A673 (cell line): ENCODE data around the gene CEP41. TPM values are rescaled to one million over a fixed set of nuclear protein-coding genes. Genes with fewer than 3 reads are reported as not detected.

Experiments used
- BruUV-seq: library from RNA; stranded (reverse); fragments of 400-500 nt; replicated peaks from 2 replicates; lab custom pipeline; 2021; lab: Mats Ljungman, UMichigan
- CTCF ChIA-PET: fragments of 300-600 bp; sonication (Branson Sonifier 250); formaldehyde crosslinking; loops from one replicate; lab custom pipeline; 2022; ENCODE audit warnings: antibody characterized with exemption; lab: Charles Lee
- POLR2A ChIA-PET: fragments of 300-600 bp; sonication (Branson Sonifier 250); formaldehyde crosslinking; loops from one replicate; lab custom pipeline; 2022; ENCODE audit warnings: antibody characterized with exemption; ENCODE audit not compliant: low non-redundant PET; lab: Charles Lee
- DNase-seq: peaks from one replicate; pipeline ENCODE4 v3.0.0-alpha.2; 2015; ENCODE audit warnings: low spot score
- H3K27ac ChIP-seq: fragments of 200-600 bp; sonication (generic); 2 replicates; pipeline ENCODE4 v1.5.1; 2016; ENCODE audit warnings: mixed run types, low read depth, mild to moderate bottlenecking, mixed read lengths, antibody characterized with exemption, low read length; ENCODE audit not compliant: poor library complexity, severe bottlenecking
- H3K27me3 ChIP-seq: fragments of 200-600 bp; sonication (generic); replicated peaks from 2 replicates; pipeline ENCODE4 v1.6.1; 2017; ENCODE audit warnings: mixed run types, low read depth, mild to moderate bottlenecking, mixed read lengths, antibody characterized with exemption, low read length; ENCODE audit not compliant: insufficient read depth, poor library complexity
- H3K36me3 ChIP-seq: fragments of 200-600 bp; sonication (generic); 2 replicates; pipeline ENCODE4 v1.6.1; 2016; ENCODE audit warnings: mixed run types, mild to moderate bottlenecking, mixed read lengths, antibody characterized with exemption, low read length; ENCODE audit not compliant: insufficient read depth, poor library complexity, severe bottlenecking
- H3K4me1 ChIP-seq: fragments of 200-600 bp; sonication (generic); 2 replicates; pipeline ENCODE4 v1.6.1; 2017; ENCODE audit warnings: mixed run types, mild to moderate bottlenecking, mixed read lengths, antibody characterized with exemption, low read length; ENCODE audit not compliant: insufficient read depth, poor library complexity, severe bottlenecking
- H3K4me3 ChIP-seq: fragments of 200-600 bp; sonication (generic); 2 replicates; pipeline ENCODE4 v1.5.1; 2016; ENCODE audit warnings: low read depth, mixed run types, mild to moderate bottlenecking, mixed read lengths, low read length; ENCODE audit not compliant: poor library complexity, severe bottlenecking
- H3K9me3 ChIP-seq: fragments of 200-600 bp; sonication (generic); 2 replicates; pipeline ENCODE4 v1.6.1; 2016; ENCODE audit warnings: mixed run types, low read depth, mild to moderate bottlenecking, mixed read lengths, antibody characterized with exemption, low read length; ENCODE audit not compliant: poor library complexity, severe bottlenecking
- CTCF ChIP-seq: fragments of 300-800, 200-600 bp; sonication (generic); conservative IDR thresholded peaks from 2 replicates; pipeline ENCODE4 v1.5.1; 2017; ENCODE audit warnings: low read depth, mild to moderate bottlenecking, antibody characterized with exemption, low read length, moderate library complexity, mixed read lengths
- EZH2 ChIP-seq: fragments of 200-600 bp; sonication (generic); IDR thresholded peaks from 2 replicates; pipeline ENCODE4 v1.6.1; 2017; ENCODE audit warnings: borderline replicate concordance, low read depth, mild to moderate bottlenecking, mixed read lengths, antibody characterized with exemption, low read length; ENCODE audit not compliant: poor library complexity, severe bottlenecking
- intact Hi-C: fragments of 100-400 bp; cut with micrococcal nuclease; formaldehyde crosslinking; loops from one replicate; pipeline ENCODE4 v1.10.0; 2022; ENCODE audit not compliant: unreplicated experiment
- total RNA-seq: library from RNA; stranded (reverse); gene quantifications from 2 replicates; pipeline ENCODE4 v1.2.3, GENCODE V29; 2021

CEP41 gene
- total RNA-seq, 1 experiment from 2014 or later = 25.7 TPM

GRCh38 chr7:130367836-130368746 lies 72.7 kb downstream of the CEP41 start:
- no peak overlapping the region for H3K27ac ChIP-seq
- intact Hi-C loops = no loop called here
- H3K9me3 ChIP-seq = no peaks in the 10 kb centered on the region
- peaks cover 17% of the 10 kb centered on the region for H3K4me1 ChIP-seq
- H3K4me3 ChIP-seq = no peak overlapping the region
- BruUV-seq = no TSS peak
- no peak for DNase-seq
- TF ChIP-seq CTCF (no peak), EZH2 (no peak)
- no peaks in the 10 kb centered on the region for H3K27me3 ChIP-seq
- H3K36me3 ChIP-seq = no peaks in the 10 kb centered on the region
- CTCF ChIA-PET = no interaction called here
- POLR2A ChIA-PET = no interaction called here

GRCh38 chr7:130367088-130367755 lies 73.6 kb downstream of the CEP41 start:
- ChIA-PET CTCF (no interaction called here), POLR2A (no interaction called here)
- Histone ChIP-seq H3K27ac (no peak overlapping the region), H3K4me1 (peaks cover 17% of the 10 kb centered on the region), H3K9me3 (no peaks in the 10 kb centered on the region), H3K27me3 (no peaks in the 10 kb centered on the region), H3K4me3 (no peak overlapping the region), H3K36me3 (no peaks in the 10 kb centered on the region)
- no peak for TF ChIP-seq EZH2
- no peak for TF ChIP-seq CTCF
- intact Hi-C loops = no loop called here
- no peak for DNase-seq
- no TSS peak for BruUV-seq

- no peak for DNase-seq
- no peaks in the 10 kb centered on the region for H3K9me3 ChIP-seq
- H3K4me3 ChIP-seq = no peak overlapping the region
- no TSS peak for BruUV-seq
- no peaks in the 10 kb centered on the region for H3K36me3 ChIP-seq
- TF ChIP-seq EZH2 (no peak), CTCF (no peak)
- no peak overlapping the region for H3K27ac ChIP-seq
- intact Hi-C loops = no loop called here
- ChIA-PET POLR2A (no interaction called here), CTCF (no interaction called here)
- H3K4me1 ChIP-seq = peaks cover 17% of the 10 kb centered on the region
- no peaks in the 10 kb centered on the region for H3K27me3 ChIP-seq
Observed at GRCh38 chr7:130366564-130366963, 74.3 kb downstream of the CEP41 start.
